Parathyroid adenoma (tissue), 2 donors: ENCODE results near the gene EDN1.

Experiments used
- H2AFZ ChIP-seq: fragments of 300-600 bp; sonication (generic); one replicate; pipeline ENCODE4 v1.7.0; 2017; ENCODE audit warnings: antibody characterized with exemption, mild to moderate bottlenecking
- H3K27ac ChIP-seq: fragments of 300-600 bp; sonication (generic); one replicate; pipeline ENCODE4 v1.7.0; 2017
- H3K27me3 ChIP-seq: fragments of 300-600 bp; sonication (generic); one replicate; pipeline ENCODE4 v1.7.0; 2017; ENCODE audit warnings: low read length; ENCODE audit not compliant: control insufficient read depth, insufficient read depth
- H3K36me3 ChIP-seq: fragments of 300-600 bp; sonication (generic); one replicate; pipeline ENCODE4 v1.7.0; 2017; ENCODE audit warnings: low read length; ENCODE audit not compliant: control insufficient read depth, insufficient read depth
- H3K4me1 ChIP-seq: fragments of 300-600 bp; sonication (generic); one replicate; pipeline ENCODE4 v1.7.0; 2017; ENCODE audit warnings: control low read depth
- H3K4me2 ChIP-seq: fragments of 300-600 bp; sonication (generic); one replicate; pipeline ENCODE4 v1.7.0; 2017; ENCODE audit warnings: low read length
- H3K4me3 ChIP-seq: fragments of 300-600 bp; sonication (generic); one replicate; pipeline ENCODE4 v1.7.0; 2017; ENCODE audit warnings: low read depth, low read length
- H3K79me2 ChIP-seq: fragments of 300-600 bp; sonication (generic); one replicate; pipeline ENCODE4 v1.7.0; 2017; ENCODE audit warnings: control low read depth
- H3K9ac ChIP-seq: fragments of 300-600 bp; sonication (generic); one replicate; pipeline ENCODE4 v1.7.0; 2017; ENCODE audit warnings: mild to moderate bottlenecking
- H3K9me3 ChIP-seq: fragments of 300-600 bp; sonication (generic); one replicate; pipeline ENCODE4 v1.7.0; 2017; ENCODE audit warnings: low read length; ENCODE audit not compliant: control insufficient read depth
- TF ChIP-seq, protein P1 (sequence below): fragments of 300-600 bp; sonication (generic); IDR thresholded peaks from one replicate; pipeline ENCODE4 v1.7.0; 2017; ENCODE audit warnings: antibody characterized with exemption, mild to moderate bottlenecking
- donor health status: primary hyperparathyroidism.

Gene EDN1

DNA sequence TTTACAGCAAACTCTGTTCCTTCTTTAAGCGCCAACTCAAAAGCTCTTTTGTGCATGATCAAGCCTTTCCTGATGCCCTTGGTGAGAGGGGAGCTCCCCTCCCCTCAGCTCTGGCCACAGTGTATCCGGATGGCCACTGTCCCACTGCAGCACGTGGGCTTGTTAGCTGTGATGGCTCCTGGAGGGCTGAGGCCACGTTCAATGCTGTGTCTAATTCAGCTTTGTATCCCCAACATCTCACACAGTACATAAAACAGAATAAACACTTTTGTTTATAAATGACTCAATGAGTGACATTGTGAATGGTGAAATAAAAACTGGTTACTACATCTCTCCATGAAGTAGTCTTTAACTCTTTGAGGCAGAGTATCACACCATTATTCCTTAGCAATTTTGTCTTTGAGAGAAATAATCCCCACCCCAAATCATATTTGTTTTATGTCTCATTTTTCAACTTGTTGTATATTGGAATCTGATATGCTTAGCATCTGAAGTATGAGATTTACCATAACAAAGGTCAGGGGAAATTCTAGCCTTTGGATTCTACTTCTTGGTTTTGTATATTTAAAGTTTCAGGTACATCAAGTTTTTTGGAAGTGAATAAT, 44.5 kb downstream of the EDN1 start:
- H3K9me3 ChIP-seq, result no peaks in the 10 kb centered on the region
- no peak overlapping the region for H3K9ac ChIP-seq
- no peak overlapping the region for H2AFZ ChIP-seq
- H3K27me3 ChIP-seq, result no peaks in the 10 kb centered on the region
- TF ChIP-seq, protein P1, sequence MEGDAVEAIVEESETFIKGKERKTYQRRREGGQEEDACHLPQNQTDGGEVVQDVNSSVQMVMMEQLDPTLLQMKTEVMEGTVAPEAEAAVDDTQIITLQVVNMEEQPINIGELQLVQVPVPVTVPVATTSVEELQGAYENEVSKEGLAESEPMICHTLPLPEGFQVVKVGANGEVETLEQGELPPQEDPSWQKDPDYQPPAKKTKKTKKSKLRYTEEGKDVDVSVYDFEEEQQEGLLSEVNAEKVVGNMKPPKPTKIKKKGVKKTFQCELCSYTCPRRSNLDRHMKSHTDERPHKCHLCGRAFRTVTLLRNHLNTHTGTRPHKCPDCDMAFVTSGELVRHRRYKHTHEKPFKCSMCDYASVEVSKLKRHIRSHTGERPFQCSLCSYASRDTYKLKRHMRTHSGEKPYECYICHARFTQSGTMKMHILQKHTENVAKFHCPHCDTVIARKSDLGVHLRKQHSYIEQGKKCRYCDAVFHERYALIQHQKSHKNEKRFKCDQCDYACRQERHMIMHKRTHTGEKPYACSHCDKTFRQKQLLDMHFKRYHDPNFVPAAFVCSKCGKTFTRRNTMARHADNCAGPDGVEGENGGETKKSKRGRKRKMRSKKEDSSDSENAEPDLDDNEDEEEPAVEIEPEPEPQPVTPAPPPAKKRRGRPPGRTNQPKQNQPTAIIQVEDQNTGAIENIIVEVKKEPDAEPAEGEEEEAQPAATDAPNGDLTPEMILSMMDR, result no peak
- H3K79me2 ChIP-seq, result no peaks in the 10 kb centered on the region
- H3K4me3 ChIP-seq, result no peak overlapping the region
- no peak overlapping the region for H3K27ac ChIP-seq
- H3K4me1 ChIP-seq, result no peaks in the 10 kb centered on the region
- no peaks in the 10 kb centered on the region for H3K36me3 ChIP-seq
- H3K4me2 ChIP-seq, result no peak overlapping the region

DNA sequence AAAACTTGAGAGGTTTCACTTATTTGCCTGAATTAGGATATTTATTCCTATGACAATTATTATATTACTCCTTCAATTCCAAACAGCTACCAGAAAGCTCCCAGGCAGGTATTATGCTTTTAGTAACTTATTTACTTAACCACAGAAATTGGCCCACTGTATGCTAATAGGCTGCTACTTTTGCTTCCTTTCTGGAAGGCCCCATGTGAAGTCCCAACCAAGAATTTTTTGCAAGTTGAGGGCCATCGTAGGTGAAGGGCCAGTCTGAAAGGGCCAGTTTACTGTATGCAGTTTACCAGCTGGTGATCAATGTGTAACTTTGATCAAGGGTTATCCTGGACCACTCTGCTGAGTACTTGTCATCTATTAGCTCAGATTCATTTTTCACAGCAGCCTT, 45.0 kb downstream of the EDN1 start:
- H2AFZ ChIP-seq, result no peak overlapping the region
- no peak overlapping the region for H3K9ac ChIP-seq
- TF ChIP-seq, protein P1, result no peak
- no peaks in the 10 kb centered on the region for H3K36me3 ChIP-seq
- H3K4me1 ChIP-seq, result no peaks in the 10 kb centered on the region
- H3K27me3 ChIP-seq, result no peaks in the 10 kb centered on the region
- no peaks in the 10 kb centered on the region for H3K79me2 ChIP-seq
- H3K9me3 ChIP-seq, result no peaks in the 10 kb centered on the region
- H3K27ac ChIP-seq, result no peak overlapping the region
- no peak overlapping the region for H3K4me2 ChIP-seq
- no peak overlapping the region for H3K4me3 ChIP-seq

DNA sequence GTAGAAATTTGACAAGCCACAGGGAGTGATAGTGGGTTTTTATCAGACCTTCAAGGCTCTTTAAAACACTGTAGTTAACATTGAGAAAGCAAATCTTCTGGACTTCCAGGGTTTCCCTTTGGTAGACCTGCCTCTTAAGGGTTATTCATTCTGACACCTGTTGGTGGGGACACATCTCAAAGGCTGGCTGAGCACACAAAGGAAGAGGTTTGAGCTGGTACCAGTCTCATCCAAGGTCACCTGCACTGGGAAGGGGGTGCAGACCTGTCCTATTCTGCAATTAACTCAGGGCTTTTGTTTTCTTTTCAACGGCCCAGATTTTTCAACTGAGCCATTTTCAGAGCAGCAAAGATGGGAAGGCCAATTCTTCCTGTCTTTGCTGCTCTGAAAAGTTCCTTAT, 45.6 kb downstream of the EDN1 start:
- Histone ChIP-seq H3K27me3 (no peaks in the 10 kb centered on the region), H3K4me3 (no peak overlapping the region), H3K9me3 (no peaks in the 10 kb centered on the region), H3K4me1 (no peaks in the 10 kb centered on the region), H3K36me3 (no peaks in the 10 kb centered on the region), H3K27ac (no peak overlapping the region), H3K79me2 (no peaks in the 10 kb centered on the region), H3K9ac (no peak overlapping the region), H2AFZ (no peak overlapping the region), H3K4me2 (no peak overlapping the region)
- TF ChIP-seq, protein P1, result no peak

DNA sequence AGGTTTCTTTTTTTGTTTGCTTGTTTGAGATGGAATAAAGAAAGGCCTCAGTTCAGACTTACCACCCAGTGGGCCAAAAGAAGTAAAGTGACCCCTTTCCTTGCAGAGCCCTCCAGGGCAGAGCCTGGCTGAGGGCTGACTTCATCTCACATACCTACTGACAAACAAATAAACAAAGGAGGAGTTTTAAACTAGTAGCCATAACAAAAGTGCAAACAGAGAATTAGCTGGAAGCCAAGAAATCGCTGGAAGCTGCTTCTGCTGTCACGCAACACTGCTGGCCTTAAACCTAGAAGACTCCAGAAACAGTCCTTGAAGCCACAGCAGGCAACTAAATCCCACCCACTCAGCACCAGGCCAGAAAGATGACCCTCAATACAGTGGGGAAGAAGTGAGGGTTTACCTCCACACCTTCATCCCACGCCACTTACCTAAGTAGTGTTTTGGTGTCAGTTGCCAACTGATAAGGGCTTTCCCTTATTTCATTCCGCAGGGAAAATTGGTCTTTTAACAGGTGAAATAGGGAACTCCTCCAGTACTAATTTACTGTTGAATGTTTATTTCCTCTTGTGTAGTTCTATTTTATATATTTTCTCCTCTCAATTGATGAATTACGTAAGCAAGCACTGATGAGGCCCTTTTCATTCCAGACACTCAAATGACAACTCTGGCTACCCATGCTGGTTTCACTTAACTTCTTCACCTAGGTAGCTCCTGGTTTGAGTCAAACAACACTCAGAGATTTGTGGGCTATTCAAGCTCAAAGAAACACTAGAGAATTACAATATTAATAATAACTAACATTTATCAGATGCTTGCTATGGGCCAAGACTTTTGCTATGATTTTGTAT, 46.2 kb downstream of the EDN1 start:
- TF ChIP-seq, protein P1, result no peak

More for the DNA sequence above, 46.2 kb downstream of the EDN1 start:
- H3K79me2 ChIP-seq, result no peaks in the 10 kb centered on the region
- H3K4me2 ChIP-seq, result no peak overlapping the region
- H3K27ac ChIP-seq, result no peak overlapping the region
- no peaks in the 10 kb centered on the region for H3K36me3 ChIP-seq
- no peak overlapping the region for H3K9ac ChIP-seq
- H3K4me1 ChIP-seq, result no peaks in the 10 kb centered on the region
- no peak overlapping the region for H2AFZ ChIP-seq
- H3K4me3 ChIP-seq, result no peak overlapping the region
- H3K27me3 ChIP-seq, result peaks cover under 1% of the 10 kb centered on the region
- no peaks in the 10 kb centered on the region for H3K9me3 ChIP-seq
